Mesenchymal stem cell (in vitro differentiated cells and primary cell): Measurements from ENCODE around the gene TENM3.
"Not testable (repeated sequence)": the region's sequence is repeated elsewhere in the genome, so short reads cannot be mapped to it uniquely, and the experiment has no call there.

Experiments
- DNase-seq: peaks from one replicate; pipeline ENCODE4 v3.0.0-alpha.2; 2013
- H2AFZ ChIP-seq: one replicate; pipeline ENCODE4 v1.6.1; 2013; ENCODE audit warnings: low read depth, mild to moderate bottlenecking, control low read depth, inconsistent platforms, low read length, moderate library complexity
- H2AK5ac ChIP-seq: 2 replicates; pipeline ENCODE4 v1.6.1; 2013; ENCODE audit warnings: low read length, moderate library complexity, mild to moderate bottlenecking, inconsistent platforms; ENCODE audit not compliant: severe bottlenecking
- H2BK120ac ChIP-seq: one replicate; pipeline ENCODE4 v1.6.1; 2013; ENCODE audit warnings: low read depth, mild to moderate bottlenecking, inconsistent platforms, low read length, moderate library complexity
- H2BK12ac ChIP-seq, 2 experiments: one replicate each; pipeline ENCODE4 v1.6.1; 2013; ENCODE audit warnings: inconsistent platforms in 2 of 2, low read length in 2 of 2, mild to moderate bottlenecking in 2 of 2, moderate library complexity in 2 of 2, control low read depth in 1 of 2
- H2BK15ac ChIP-seq: one replicate; pipeline ENCODE4 v1.6.1; 2013; ENCODE audit warnings: mild to moderate bottlenecking, low read depth, inconsistent platforms; ENCODE audit not compliant: poor library complexity, severe bottlenecking
- H2BK5ac ChIP-seq: 2 replicates; pipeline ENCODE4 v1.6.1; 2013; ENCODE audit warnings: low read depth, mild to moderate bottlenecking, low read length, control low read depth, inconsistent platforms; ENCODE audit not compliant: poor library complexity, severe bottlenecking
- H3K14ac ChIP-seq, 2 experiments: one replicate each; pipeline ENCODE4 v1.6.1; 2013; ENCODE audit warnings: inconsistent platforms in 2 of 2, low read length in 2 of 2, control low read depth in 1 of 2, mild to moderate bottlenecking in 1 of 2, moderate library complexity in 1 of 2
- H3K18ac ChIP-seq, 2 experiments: one replicate each; pipeline ENCODE4 v1.6.1; 2013; ENCODE audit warnings: inconsistent platforms in 2 of 2, low read length in 2 of 2, control low read depth in 1 of 2, low read depth in 1 of 2, mild to moderate bottlenecking in 1 of 2
- H3K23ac ChIP-seq, 2 experiments: one replicate each; pipeline ENCODE4 v1.6.1; 2013; ENCODE audit warnings: inconsistent platforms in 2 of 2, low read length in 2 of 2, mild to moderate bottlenecking in 2 of 2, moderate library complexity in 2 of 2, control low read depth in 1 of 2
- H3K27ac ChIP-seq: 2 replicates; pipeline ENCODE4 v1.5.1; 2013; ENCODE audit warnings: mild to moderate bottlenecking, moderate library complexity, low read length, control low read depth, inconsistent platforms; ENCODE audit not compliant: poor library complexity, severe bottlenecking
- H3K27me3 ChIP-seq, 2 experiments: 2 replicates each; pipeline versions ENCODE4 v1.6.1 to v1.7.0; 2013; ENCODE audit warnings: low read length in 2 of 2, mild to moderate bottlenecking in 2 of 2, moderate library complexity in 2 of 2, control low read depth in 1 of 2, inconsistent platforms in 1 of 2; ENCODE audit not compliant: control insufficient read depth in 1 of 2, insufficient read depth in 1 of 2
- H3K36me3 ChIP-seq, 2 experiments: 2 replicates each; pipeline versions ENCODE4 v1.6.1 to v1.7.0; 2013; ENCODE audit warnings: low read length in 2 of 2, control low read depth in 1 of 2, inconsistent platforms in 1 of 2, low read depth in 1 of 2, mild to moderate bottlenecking in 1 of 2; ENCODE audit not compliant: insufficient read depth in 2 of 2, control insufficient read depth in 1 of 2
- H3K4ac ChIP-seq, 2 experiments: one replicate each; pipeline ENCODE4 v1.6.1; 2013; ENCODE audit warnings: inconsistent platforms in 2 of 2, low read length in 2 of 2, mild to moderate bottlenecking in 2 of 2, moderate library complexity in 2 of 2, control low read depth in 1 of 2, low read depth in 1 of 2
- H3K4me1 ChIP-seq: 2 replicates; pipeline ENCODE4 v1.6.1; 2013; ENCODE audit warnings: low read depth, low read length, control low read depth; ENCODE audit not compliant: control insufficient read depth, insufficient read depth
- H3K4me2 ChIP-seq: 2 replicates; pipeline ENCODE4 v1.6.1; 2013; ENCODE audit warnings: low read length, mild to moderate bottlenecking, inconsistent platforms; ENCODE audit not compliant: poor library complexity, severe bottlenecking
- H3K4me3 ChIP-seq, 2 experiments: 2 replicates each; pipeline versions ENCODE4 v1.5.1 to v1.7.0; 2013; ENCODE audit warnings: low read length in 2 of 2, mild to moderate bottlenecking in 2 of 2, control low read depth in 1 of 2, low read depth in 1 of 2; ENCODE audit not compliant: insufficient read depth in 1 of 2
- H3K79me1 ChIP-seq: replicated peaks from 2 replicates; pipeline ENCODE4 v1.6.1; 2013; ENCODE audit warnings: mild to moderate bottlenecking, control low read depth, low read length, inconsistent platforms; ENCODE audit not compliant: poor library complexity, severe bottlenecking
- H3K9ac ChIP-seq: 2 replicates; pipeline ENCODE4 v1.7.0; 2013; ENCODE audit warnings: mild to moderate bottlenecking, low read length, moderate library complexity
- H3K9me3 ChIP-seq: 2 replicates; pipeline ENCODE4 v1.7.0; 2013; ENCODE audit warnings: mild to moderate bottlenecking, low read length; ENCODE audit not compliant: control insufficient read depth
- H4K8ac ChIP-seq: one replicate; pipeline ENCODE4 v1.6.1; 2013; ENCODE audit warnings: inconsistent platforms, mild to moderate bottlenecking, low read length, moderate library complexity
- H4K91ac ChIP-seq: one replicate; pipeline ENCODE4 v1.6.1; 2013; ENCODE audit warnings: mild to moderate bottlenecking, low read length, inconsistent platforms
- WGBS: methylation state at CpG from one replicate; pipeline ENCODE4 v1.1.7; 2013; ENCODE audit warnings: mixed read lengths; 5-methylcytosine and 5-hydroxymethylcytosine counted together

The TENM3 gene

GRCh38 chr4:182386576-182386975 lies 143.4 kb downstream of the TENM3 start:
- not testable (repeated sequence) for H2AFZ ChIP-seq
- WGBS = 95% methylated on average over 22 of the region's 35 CpGs

DNA sequence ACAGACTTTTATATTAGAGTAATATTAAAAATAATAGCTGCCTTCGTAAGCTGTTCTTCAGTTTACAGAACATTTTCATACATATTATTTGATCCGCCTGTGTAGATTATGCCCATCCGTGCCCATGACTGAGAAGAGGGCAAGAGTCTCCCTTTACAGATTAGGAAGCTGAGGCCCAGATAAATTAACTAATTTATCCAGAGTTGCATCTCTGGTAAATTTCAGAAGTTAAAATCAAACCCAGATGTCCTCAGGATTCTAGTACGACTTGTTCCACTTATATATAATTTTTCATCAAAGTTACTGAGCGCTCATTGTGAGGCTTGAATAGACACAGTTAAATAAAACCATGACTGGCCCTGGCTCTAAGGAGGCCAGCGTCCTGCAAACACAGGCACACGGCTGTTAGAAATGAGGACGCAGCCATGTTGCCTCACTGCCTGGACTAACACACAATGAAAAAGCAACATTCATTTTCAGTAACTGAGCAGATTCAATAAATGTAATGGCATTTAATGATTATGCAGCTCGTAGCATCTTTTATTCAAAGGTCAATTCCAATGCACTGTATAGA lies 148.0 kb downstream of the TENM3 start:
- Histone ChIP-seq H2BK12ac (no peak overlapping the region), H2BK15ac (no peak overlapping the region), H3K4me3 (no peak overlapping the region), H3K9me3 (no peaks in the 10 kb centered on the region), H3K4me2 (no peak overlapping the region), H3K36me3 (peaks cover 0 to 12% of the 10 kb centered on the region in 2 experiments), H3K18ac (no peak overlapping the region), H4K8ac (no peak overlapping the region), H3K23ac (no peak overlapping the region), H3K27me3 (no peaks in the 10 kb centered on the region), H3K14ac (no peak overlapping the region), H3K9ac (no peak overlapping the region), H2AFZ (no peak overlapping the region), H2BK120ac (no peak overlapping the region), H2AK5ac (no peak overlapping the region), H3K79me1 (peaks cover 1% of the 10 kb centered on the region), H3K27ac (no peak overlapping the region), H2BK5ac (no peak overlapping the region), H3K4me1 (no peaks in the 10 kb centered on the region), H3K4ac (no peak overlapping the region), H4K91ac (no peak overlapping the region)
- 89% methylated on average over 6 of the region's 9 CpGs for WGBS
- no peak for DNase-seq

More at GRCh38 chr4:182386576-182386975, 143.4 kb downstream of the TENM3 start:
- H4K8ac ChIP-seq, H2BK12ac ChIP-seq, H3K9me3 ChIP-seq, H2AK5ac ChIP-seq, H3K9ac ChIP-seq, H3K4ac ChIP-seq, H3K4me1 ChIP-seq, H3K4me2 ChIP-seq, H2BK120ac ChIP-seq, H3K27me3 ChIP-seq, H4K91ac ChIP-seq, H3K4me3 ChIP-seq, H3K18ac ChIP-seq, DNase-seq, H2BK15ac ChIP-seq, H3K27ac ChIP-seq, H3K79me1 ChIP-seq, H2BK5ac ChIP-seq, H3K14ac ChIP-seq, H3K23ac ChIP-seq: not testable (repeated sequence)
- peaks cover 0 to 15% of the 10 kb centered on the region in 2 experiments for H3K36me3 ChIP-seq

- Histone ChIP-seq H2BK5ac (no peak overlapping the region), H3K9me3 (no peaks in the 10 kb centered on the region), H2AFZ (no peak overlapping the region), H3K4me2 (no peak overlapping the region), H3K18ac (no peak overlapping the region), H3K9ac (no peak overlapping the region), H2AK5ac (no peak overlapping the region), H3K79me1 (peaks cover 3% of the 10 kb centered on the region), H4K8ac (no peak overlapping the region), H2BK12ac (no peak overlapping the region), H3K4me3 (no peak overlapping the region), H4K91ac (no peak overlapping the region), H3K23ac (no peak overlapping the region), H3K4ac (no peak overlapping the region), H3K14ac (no peak overlapping the region), H3K27me3 (no peaks in the 10 kb centered on the region), H2BK15ac (no peak overlapping the region), H2BK120ac (no peak overlapping the region), H3K4me1 (no peaks in the 10 kb centered on the region), H3K27ac (no peak overlapping the region), H3K36me3 (no peaks in the 10 kb centered on the region)
- DNase-seq = no peak
- 89% methylated on average over 3 of the region's 3 CpGs for WGBS
Measured at GRCh38 chr4:182394181-182394580, 151.0 kb downstream of the TENM3 start.

DNA sequence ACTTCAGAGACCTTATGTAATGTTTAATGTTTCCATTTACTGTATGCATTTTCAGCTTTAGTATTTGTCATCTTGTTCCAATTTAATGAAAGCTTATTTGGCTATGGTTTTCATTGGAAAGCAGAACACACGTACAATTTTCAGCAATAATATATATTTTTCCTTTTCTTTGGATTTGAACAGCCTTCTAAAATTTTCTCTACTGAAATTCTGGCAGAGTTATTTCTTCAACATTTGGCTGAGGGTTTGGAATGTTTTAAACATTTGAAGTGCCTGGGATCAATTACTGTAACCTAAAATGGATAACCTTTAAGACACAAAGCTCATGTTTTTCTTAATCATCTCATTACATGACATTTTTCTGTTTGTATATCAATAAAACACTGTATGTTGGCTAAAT lies 156.9 kb downstream of the TENM3 start:
- H3K27ac ChIP-seq = no peak overlapping the region

More for the DNA sequence above, 156.9 kb downstream of the TENM3 start:
- Histone ChIP-seq H3K9me3 (no peaks in the 10 kb centered on the region), H2BK12ac (no peak overlapping the region), H2BK15ac (no peak overlapping the region), H3K4me3 (no peak overlapping the region), H3K4me1 (no peaks in the 10 kb centered on the region), H3K23ac (no peak overlapping the region), H3K27me3 (no peaks in the 10 kb centered on the region), H4K8ac (no peak overlapping the region), H2AK5ac (no peak overlapping the region), H2AFZ (no peak overlapping the region), H4K91ac (no peak overlapping the region), H2BK5ac (no peak overlapping the region), H3K18ac (no peak overlapping the region), H3K4ac (no peak overlapping the region), H3K36me3 (no peaks in the 10 kb centered on the region), H3K79me1 (peaks cover 2% of the 10 kb centered on the region), H2BK120ac (no peak overlapping the region), H3K9ac (no peak overlapping the region), H3K14ac (no peak overlapping the region), H3K4me2 (no peak overlapping the region)
- no CpG with 5 or more reads among the region's 1 CpG for WGBS
- no peak for DNase-seq
